ENCODE measurements around the gene RHBDL3. TPM values are rescaled to one million over a fixed set of nuclear protein-coding genes. Genes with fewer than 3 reads are reported as not detected.

The RHBDL3 gene
- total RNA-seq, 6 experiments from 2014 or later = 0.04 to 0.09 TPM; not detected in 4

- H3K27ac ChIP-seq = no peak overlapping the region
- DNase-seq (no peak), ATAC-seq (no peak)
- H3K9me3 ChIP-seq = no peaks in the 10 kb centered on the region
- no peaks in the 10 kb centered on the region for H3K27me3 ChIP-seq
- 83% methylated on average over 2 of the region's 10 CpGs for WGBS (ENCODE audit: insufficient coverage, low coverage, low lambda C conversion rate, missing lambda C conversion rate)
- no peak overlapping the region for H3K4me3 ChIP-seq
- TF ChIP-seq CTCF (IDR thresholded peaks at IDR 0.05) = no peak
- TF ChIP-seq POLR2A (IDR thresholded peaks at IDR 0.05) = no peak
- intact Hi-C loops (cut with DNase I) = no loop called here
- no peaks in the 10 kb centered on the region for H3K36me3 ChIP-seq
- H3K4me1 ChIP-seq = no peaks in the 10 kb centered on the region
These were observed 22.3 kb downstream of the RHBDL3 start for GRCh38 chr17:32287804-32288511.

GRCh38 chr17:32288615-32289014 is 23.0 kb downstream of the RHBDL3 start:
- intact Hi-C loops (cut with DNase I) = no loop called here
- peak; percentile 56 to 77 (median 64) for ATAC-seq

GRCh38 chr17:32289471-32290070 is 23.9 kb downstream of the RHBDL3 start:
- Histone ChIP-seq H3K4me3 (no peak overlapping the region), H3K36me3 (no peaks in the 10 kb centered on the region), H3K4me1 (no peaks in the 10 kb centered on the region), H3K27me3 (no peaks in the 10 kb centered on the region), H3K9me3 (no peaks in the 10 kb centered on the region), H3K27ac (no peak overlapping the region)
- TF ChIP-seq CTCF (IDR thresholded peaks at IDR 0.05) (no peak), POLR2A (IDR thresholded peaks at IDR 0.05) (no peak)
- 84% methylated on average over 8 of the region's 9 CpGs for WGBS (ENCODE audit: insufficient coverage, low coverage, low lambda C conversion rate, missing lambda C conversion rate)
- no peak for ATAC-seq
- DNase-seq = no peak
- intact Hi-C loops (cut with DNase I) = no loop called here

More at GRCh38 chr17:32288615-32289014, 23.0 kb downstream of the RHBDL3 start:
- 69% methylated on average over 9 of the region's 11 CpGs for WGBS (ENCODE audit: insufficient coverage, low coverage, low lambda C conversion rate, missing lambda C conversion rate)
- Histone ChIP-seq H3K4me3 (no peak overlapping the region), H3K4me1 (no peaks in the 10 kb centered on the region), H3K27me3 (no peaks in the 10 kb centered on the region), H3K9me3 (no peaks in the 10 kb centered on the region), H3K36me3 (no peaks in the 10 kb centered on the region), H3K27ac (no peak overlapping the region)
- TF ChIP-seq POLR2A (IDR thresholded peaks at IDR 0.05) = no peak
- no peak for TF ChIP-seq CTCF (IDR thresholded peaks at IDR 0.05)
- DNase-seq = no peak

GRCh38 chr17:32292094-32292493 is 26.5 kb downstream of the RHBDL3 start:
- no peaks in the 10 kb centered on the region for H3K4me1 ChIP-seq
- no peak for ATAC-seq
- H3K36me3 ChIP-seq = no peaks in the 10 kb centered on the region
- intact Hi-C loops (cut with DNase I) = no loop called here
- no peak overlapping the region for H3K27ac ChIP-seq
- WGBS (ENCODE audit: insufficient coverage, low coverage, low lambda C conversion rate, missing lambda C conversion rate) = 56% methylated on average over 4 of the region's 4 CpGs
- H3K9me3 ChIP-seq = no peaks in the 10 kb centered on the region
- TF ChIP-seq POLR2A (IDR thresholded peaks at IDR 0.05) (no peak), CTCF (IDR thresholded peaks at IDR 0.05) (no peak)
- no peak overlapping the region for H3K4me3 ChIP-seq
- H3K27me3 ChIP-seq = no peaks in the 10 kb centered on the region
- DNase-seq = no peak

All from right lobe of liver (tissue), 6 donors.